ENCODE measurements around the gene RAB12.
"Not testable (repeated sequence)": the region's sequence is repeated elsewhere in the genome, so short reads cannot be mapped to it uniquely, and the experiment has no call there.

The RAB12 gene, protein sequence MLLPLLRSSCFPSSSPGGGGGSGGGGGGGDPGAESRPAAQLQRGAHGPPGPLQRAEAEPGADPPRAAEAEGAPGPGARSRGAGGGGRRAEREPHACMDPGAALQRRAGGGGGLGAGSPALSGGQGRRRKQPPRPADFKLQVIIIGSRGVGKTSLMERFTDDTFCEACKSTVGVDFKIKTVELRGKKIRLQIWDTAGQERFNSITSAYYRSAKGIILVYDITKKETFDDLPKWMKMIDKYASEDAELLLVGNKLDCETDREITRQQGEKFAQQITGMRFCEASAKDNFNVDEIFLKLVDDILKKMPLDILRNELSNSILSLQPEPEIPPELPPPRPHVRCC

DNA sequence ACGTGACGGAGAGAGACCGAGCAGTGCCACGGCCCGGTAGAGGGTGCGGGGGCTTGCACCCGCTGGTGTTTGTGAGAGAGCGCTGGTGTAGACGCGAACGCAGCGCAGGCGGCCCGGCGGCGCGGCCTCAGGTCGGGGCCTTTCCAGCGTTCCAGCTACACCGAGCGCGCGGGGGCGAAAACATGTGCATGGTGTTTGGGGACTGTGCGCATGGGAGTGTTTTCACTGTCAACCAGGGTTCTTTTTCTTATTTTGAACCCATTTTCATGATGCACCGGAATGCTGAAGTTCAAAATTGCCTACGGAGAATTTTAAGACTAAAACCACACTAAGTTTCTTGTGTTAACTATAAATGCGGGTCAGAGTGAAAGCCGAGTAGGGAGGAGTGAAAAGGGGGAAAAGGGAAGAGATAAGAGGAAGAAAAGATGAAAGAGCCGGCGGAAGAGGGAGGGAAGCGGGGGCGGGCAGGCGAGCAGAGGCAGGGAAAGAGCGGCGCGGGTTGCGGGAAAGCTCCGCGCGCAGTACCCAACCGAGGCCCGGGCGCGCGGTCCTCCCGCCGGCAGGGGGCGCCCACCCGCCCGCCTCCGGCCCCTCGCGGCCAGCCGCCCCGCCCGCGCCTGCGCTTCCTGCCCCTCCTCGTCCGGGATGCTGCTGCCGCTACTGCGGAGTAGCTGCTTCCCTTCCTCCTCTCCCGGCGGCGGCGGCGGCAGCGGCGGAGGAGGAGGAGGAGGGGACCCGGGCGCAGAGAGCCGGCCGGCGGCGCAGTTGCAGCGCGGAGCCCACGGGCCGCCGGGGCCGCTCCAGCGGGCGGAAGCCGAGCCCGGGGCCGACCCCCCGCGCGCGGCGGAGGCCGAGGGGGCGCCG lies at the start of gene RAB12:
Gene RAB12, plus strand, starts transcription at position 643 of the 864 bp plus-strand sequence. Its CDS starts 3 bp downstream, at position 646.
- in situ Hi-C loops (cut with MboI; ENCODE audit: low sequenced_read_pairs) = no loop called here

DNA sequence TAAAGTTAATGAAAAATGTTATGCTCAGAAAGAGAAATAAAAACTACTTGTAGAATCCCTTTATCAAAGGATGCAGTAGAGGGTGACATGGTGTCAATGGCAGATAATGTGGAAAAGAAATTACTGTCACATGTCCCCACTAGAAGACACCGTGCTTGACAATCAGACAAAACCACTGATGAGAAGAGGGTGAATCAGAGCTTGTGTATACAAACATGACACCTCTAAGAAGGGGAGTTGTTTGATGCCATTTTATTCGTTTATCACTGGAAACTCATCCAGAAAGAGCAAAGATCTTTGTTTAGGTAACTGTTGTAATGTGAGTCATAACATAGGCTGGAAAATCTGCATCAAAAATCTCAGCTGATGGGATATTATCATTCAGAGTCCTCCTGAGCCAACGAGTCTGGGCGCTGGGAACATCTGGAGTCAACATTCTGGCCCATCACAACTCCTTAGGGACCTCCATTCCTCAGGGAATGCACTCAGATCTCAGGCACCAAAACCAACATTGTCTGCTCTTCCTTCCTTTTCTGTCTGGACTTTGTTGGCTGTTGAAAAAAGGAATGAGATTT lies 49.5 kb upstream of the RAB12 start:
- in situ Hi-C loops (cut with MboI; ENCODE audit: low sequenced_read_pairs) = no loop called here

DNA sequence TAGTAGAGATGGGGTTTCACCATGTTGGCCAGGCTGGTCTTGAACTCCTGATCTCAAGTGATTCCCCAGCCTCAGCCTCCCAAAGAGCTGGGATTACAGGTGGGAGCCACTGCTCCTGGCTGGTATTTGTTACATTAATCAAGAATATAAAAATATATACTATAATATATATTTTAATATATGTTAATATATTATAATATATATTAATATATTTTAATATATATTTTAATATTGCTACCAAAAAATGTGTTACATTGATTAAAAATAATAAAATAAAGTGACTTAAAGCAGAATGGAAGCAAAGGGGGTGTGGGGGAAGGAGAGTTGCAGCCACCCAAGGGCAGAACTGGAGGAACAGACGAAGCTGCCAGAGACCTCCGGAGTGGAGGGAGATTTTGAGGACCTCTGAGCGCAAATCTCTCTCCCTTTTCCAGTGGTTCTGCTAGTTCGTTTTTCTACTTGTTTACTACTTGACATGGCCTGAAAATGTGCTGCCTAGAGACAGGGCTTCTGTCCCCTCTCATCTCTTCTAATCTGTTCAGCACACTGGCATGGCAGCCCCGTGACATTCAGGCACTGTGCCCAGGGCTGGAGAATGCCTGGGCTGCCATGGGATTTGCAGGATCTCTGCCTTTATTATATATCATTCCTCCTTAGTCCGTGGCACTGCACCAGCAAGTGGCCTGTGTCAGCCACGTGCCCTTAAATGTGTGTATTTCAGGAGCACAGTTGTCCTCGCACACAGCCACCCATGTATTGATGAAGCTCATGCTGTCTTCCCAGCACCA lies 47.9 kb upstream of the RAB12 start:
- in situ Hi-C loops (cut with MboI; ENCODE audit: low sequenced_read_pairs) = no loop called here

DNA sequence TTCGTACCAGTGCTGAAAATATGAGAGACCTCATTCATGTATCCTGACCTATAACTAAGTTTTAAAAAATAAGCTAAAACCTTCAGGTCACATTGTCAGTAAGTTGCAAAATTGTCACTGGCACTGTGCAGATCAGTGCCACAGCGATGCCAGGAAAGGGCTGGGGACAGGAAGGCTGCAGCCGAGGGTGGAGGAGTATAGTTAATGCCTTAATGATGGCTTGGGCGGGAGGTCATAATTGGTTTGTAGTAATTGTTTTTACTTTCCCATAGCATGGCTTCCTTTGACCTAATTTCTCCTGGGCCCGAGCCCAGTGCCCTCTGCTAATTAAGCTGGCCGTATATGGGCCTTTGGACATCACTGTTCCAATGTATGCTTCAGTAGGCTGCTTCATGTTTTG lies 47.2 kb upstream of the RAB12 start:
- in situ Hi-C loops (cut with MboI; ENCODE audit: low sequenced_read_pairs) = no loop called here

DNA sequence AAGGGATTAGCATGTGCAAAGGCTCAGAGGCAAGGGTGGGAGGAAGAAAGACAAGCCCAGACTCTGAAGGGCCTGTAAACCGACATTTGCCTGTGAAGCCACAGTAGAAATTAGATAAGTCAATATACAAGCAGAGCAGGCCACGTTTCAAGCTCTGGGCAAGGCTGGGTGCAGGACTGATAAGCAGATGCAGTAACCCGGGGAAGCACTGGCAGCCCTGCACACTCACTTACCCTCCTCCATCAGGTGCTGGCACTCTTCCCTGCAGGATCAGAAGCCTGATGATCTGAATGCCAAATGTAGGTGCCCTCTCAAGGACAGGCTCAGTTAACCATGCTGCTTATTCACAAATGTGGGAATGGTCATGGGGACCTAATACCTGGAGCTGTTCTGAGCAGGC lies 46.3 kb upstream of the RAB12 start:
- in situ Hi-C loops (cut with MboI; ENCODE audit: low sequenced_read_pairs) = no loop called here

DNA sequence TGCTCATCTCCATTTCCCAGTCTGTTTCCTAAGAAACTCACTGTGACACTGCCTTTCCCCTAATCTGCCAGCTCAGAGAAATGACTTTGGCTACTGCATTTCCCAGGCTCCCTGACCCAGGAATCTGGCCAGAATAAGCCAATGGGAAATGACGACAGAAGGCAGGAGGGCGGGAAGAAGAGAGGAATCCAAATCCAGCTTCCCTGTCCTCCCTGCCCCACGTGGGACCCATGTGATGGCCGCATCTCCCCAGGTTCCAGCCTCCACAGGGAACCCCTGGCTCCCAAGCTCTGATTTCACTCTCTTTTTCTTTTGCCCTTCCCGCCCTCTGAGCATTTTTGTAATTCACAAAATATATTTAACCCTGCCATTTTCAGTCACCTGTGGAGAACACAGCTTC lies 37.8 kb upstream of the RAB12 start:
- in situ Hi-C loops (cut with MboI; ENCODE audit: low sequenced_read_pairs) = no loop called here

DNA sequence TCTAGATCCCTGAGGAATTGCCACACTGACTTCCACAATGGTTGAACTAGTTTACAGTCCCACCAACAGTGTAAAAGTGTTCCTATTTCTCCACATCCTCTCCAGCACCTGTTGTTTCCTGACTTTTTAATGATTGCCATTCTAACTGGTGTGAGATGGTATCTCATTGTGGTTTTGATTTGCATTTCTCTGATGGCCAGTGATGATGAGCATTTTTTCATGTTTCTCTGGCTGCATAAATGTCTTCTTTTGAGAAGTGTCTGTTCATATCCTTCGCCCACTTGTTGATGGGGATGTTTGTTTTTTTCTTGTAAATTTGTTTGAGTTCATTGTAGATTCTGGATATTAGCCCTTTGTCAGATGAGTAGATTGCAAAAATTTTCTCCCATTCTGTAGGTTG lies 35.5 kb upstream of the RAB12 start:
- in situ Hi-C loops (cut with MboI; ENCODE audit: low sequenced_read_pairs) = not testable (repeated sequence)

DNA sequence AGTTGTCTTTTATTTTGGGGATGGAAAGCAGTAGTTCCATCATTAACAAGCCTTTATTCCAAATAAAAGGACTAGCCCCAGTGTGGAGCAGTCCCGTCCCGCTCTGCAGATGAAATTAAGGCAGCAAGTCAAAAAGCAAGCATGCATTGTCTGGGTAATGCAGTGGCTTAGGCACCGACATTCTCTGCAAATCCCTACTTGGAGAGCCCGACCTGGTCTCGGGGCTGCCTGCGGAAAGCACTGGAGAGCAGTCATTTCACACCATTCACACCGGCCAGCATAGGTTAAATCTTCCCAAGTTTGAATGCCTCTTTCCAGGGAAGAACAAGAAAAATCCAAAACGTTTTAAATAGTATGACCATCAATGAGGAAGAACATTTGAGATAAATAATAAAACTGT lies 24.4 kb upstream of the RAB12 start:
- in situ Hi-C loops (cut with MboI; ENCODE audit: low sequenced_read_pairs) = no loop called here

DNA sequence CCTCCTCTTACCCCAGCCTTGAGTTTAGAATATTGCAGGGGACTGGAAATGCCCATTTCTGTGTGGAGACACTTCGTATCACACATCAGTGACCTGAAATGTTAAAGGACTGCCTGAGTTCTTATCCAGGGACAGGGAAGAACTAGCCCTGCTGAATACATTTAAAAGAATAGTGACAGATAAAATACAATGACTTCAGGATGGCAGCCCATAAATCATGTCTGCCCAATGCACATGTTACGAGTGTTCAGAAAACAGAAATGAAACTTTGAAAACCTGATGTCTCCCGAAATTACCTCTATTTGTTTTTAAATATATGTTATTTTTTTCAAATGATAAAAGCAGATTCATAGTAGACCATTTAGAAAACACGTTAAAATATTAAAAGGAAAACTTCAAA lies 22.3 kb upstream of the RAB12 start:
- in situ Hi-C loops (cut with MboI; ENCODE audit: low sequenced_read_pairs) = no loop called here

DNA sequence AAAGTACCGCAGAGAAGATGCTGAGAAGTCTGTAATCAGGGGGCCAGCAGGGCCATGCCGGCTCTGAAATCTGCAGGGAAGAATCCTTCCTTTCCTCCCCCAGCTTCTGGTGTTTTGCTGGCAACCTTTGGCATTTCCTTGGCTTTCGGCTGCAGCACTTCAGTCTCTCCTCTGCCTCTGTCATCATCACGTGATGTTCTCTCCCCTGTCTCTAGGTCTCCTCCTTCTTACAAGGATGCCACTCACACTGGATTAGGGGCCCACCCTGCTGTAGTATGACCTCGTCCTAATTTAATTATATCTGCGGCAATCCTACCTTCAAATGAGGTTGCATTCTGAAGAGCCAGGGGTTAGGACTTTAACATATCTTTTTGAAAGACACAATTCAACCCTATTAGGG lies 13.8 kb upstream of the RAB12 start:
- in situ Hi-C loops (cut with MboI; ENCODE audit: low sequenced_read_pairs) = no loop called here

DNA sequence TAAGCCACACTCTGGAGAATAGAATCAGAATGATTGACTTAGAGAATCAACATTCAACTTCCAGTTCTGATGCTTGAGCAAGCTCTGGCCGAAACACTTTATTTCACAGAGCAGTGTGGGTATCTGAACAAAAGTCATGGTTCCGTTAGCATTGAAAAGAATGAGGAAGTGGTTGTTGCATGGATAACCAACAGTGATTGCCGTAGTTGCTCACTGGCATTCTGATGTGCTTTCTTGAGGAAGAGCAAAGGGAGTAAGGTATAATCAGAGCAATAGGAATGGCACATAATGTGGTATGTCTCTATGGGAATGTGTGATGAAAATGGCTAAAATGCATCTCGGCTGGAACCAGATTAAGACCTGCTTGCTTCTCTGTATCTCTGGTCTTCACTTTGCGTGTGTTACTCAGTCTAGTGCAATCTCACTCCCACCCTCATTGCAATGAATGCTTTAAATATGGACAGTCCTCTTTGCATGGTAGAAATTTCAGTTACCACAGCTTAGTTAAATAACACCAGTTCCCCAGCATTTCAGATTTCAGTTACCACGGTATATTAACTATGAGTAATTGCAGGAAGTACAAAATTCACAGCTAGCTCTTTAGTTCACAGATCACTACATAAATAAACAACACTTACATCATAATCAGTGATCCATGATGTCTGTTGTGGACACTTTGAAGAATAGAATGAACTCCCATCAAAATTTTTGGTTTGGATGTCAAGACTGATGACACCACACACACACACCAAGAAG lies 7.8 kb upstream of the RAB12 start:
- in situ Hi-C loops (cut with MboI; ENCODE audit: low sequenced_read_pairs) = no loop called here

DNA sequence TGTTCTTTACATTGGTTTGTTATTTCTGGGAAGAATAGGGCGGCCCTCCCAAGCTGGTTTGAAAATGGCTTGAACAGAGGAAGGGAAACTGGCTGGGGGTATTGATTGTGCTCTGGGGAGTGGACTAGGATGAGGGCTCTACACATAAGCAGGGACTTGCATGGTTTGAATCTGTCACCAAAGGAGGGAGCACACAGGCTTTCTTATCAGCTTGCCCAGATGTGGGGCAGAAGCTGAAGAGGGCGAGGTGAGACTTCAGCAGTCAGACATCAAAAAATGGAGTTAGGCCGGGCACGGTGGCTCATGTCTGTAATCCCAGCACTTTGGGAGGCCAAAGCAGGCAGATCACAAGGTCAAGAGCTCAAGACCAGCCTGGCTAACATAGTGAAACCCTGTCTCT lies 7.2 kb upstream of the RAB12 start:
- in situ Hi-C loops (cut with MboI; ENCODE audit: low sequenced_read_pairs) = no loop called here

DNA sequence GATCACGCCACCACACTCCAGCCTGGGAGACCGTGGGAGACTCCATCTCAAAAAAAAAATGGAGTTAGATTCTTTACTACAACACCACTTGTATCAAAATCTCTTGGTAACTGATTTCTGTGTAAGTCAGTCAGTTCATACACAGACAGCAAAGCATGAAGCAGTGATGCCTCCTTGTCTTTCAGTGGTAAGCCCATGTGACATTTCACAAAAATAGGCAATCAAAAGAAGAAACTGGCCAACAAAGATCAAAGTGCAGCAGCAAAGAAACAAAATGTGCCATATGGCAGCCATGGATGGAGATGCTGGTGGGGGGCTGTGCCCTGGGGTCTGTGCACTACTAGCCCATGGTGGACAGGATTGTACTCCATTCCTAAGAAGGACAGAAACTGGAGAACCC lies 6.7 kb upstream of the RAB12 start:
- in situ Hi-C loops (cut with MboI; ENCODE audit: low sequenced_read_pairs) = no loop called here

DNA sequence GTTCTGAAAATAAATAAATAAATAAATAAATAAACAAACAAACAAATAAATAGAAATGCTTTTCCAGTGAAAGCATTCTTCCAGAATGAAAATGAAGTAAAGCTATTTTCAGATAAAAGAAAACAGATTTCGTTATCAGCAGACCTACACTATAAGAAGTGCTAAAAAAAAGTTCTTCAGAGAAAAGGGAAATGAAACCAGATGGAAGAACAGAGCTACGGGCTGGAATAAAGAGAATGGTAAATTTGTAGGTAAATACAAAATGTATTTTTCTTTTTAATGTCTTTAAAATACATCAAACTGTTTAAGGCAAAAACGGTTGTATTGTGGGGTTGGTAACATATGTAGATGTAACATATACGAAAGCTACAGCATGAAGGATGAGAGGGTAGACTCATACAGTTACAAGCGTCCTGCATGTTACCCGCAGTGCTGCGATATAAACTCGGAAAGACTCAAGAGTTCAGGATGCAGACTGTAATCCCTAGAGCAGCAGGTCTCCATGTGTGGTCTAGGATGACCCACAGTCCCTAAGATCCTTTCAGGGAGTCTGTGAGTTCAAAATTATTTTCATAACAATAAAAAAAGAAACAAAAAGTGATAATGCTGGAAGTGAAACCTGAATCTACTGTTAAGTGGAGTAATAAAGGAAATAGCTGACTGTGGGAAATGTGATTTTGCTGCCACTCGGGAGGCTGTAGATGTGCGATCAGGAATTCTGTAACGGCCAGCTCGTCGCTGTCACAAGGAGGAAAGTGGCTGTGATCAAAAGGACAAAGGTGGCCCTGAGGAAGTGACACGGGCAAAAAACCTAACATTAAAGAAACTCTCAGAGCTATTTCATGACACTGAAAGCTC lies 5.3 kb upstream of the RAB12 start:
- in situ Hi-C loops (cut with MboI; ENCODE audit: low sequenced_read_pairs) = no loop called here

DNA sequence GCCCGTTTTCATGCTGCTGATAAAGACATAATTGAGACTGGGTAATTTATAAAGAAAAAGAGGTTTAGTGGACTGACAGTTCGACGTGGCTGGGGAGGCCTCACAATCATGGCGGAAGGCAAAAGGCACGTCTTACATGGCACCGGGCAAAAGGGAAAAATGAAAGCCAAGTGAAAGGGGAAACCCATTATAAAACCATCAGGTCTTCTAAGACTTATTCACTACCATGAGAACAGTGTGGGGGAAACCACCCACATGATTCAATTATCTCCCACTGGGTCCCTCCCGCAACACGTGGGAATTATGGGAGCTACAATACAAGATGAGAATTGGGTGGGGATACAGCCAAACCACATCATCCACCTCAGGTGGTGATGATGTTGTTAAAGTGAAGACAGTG lies 3.3 kb upstream of the RAB12 start:
- in situ Hi-C loops (cut with MboI; ENCODE audit: low sequenced_read_pairs) = no loop called here

DNA sequence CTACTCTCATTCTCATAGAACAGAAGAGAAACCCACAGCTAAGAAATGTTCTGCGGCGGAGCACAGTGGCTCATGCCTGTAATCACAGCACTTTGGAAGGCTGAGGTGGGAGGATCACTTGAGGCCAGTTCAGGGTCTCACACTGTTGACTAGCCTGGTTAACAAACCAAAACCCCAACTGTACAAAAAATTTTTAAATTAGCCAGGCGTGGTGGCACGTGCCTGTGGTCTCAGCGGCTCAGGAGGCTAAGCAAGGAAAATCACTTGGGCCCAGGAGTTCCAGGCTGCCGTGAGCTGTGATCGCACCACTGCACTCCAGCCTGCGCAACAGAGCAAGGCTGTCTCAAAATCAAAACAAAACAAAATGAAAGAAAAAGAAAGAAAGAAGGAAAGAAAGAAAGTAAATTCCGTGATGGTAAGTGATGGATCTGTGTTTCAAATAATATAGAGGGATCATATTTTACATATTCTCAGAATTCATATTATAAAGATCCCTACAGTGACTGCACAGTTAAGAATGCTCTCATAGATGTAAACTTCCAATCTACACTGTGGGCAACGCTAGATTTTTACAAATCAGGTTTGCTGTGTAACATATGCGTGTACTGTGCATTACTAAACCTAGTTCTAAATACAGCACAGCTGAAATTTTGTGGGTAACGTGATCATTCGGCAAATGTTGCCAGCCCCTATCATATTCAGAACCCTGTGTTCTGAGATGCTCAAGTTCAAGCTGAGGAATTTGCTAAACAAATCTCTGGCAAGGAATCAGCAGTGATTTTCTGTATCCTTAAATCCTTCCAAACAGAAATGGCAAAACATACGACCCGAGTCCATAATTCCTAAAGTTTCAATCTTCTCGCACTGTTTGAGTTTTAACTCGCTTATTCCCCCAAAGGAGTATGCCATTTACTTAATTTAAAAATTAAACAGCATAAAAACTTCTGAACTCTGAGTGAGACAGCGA lies 1.2 kb upstream of the RAB12 start:
- in situ Hi-C loops (cut with MboI; ENCODE audit: low sequenced_read_pairs) = no loop called here

DNA sequence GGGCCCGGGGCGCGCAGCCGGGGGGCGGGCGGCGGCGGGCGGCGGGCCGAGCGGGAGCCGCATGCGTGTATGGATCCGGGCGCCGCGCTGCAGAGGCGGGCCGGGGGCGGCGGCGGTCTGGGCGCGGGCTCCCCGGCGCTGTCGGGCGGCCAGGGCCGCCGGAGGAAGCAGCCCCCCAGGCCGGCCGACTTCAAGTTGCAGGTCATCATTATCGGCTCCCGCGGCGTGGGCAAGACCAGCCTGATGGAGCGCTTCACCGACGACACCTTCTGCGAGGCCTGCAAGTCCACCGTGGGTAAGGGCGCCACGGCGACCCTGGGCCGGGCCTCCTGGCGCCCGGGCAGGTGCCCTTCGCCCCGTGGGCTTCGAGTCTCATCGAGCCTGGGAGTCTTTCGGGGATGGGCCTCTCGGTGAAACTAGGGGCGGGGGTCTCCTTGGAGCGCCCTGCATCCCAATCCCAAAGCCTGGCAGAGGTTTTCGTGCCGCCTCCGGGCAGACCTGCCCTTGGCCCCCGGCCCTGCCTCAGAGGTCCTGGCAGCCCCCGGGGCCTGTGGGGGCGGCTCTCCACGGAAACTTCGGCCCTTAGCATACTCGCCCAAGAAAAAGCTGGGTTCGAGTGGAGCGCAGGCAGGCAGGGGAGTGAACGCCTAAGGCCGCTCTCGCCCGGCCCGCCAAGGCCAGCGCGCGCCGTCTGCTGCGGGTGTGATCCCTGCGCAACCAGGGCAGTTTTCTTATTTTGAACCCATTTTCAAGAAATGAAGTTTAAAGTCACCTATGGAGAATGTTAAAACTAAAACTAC lies 622 bp downstream of the RAB12 start:
- in situ Hi-C loops (cut with MboI; ENCODE audit: low sequenced_read_pairs) = no loop called here

DNA sequence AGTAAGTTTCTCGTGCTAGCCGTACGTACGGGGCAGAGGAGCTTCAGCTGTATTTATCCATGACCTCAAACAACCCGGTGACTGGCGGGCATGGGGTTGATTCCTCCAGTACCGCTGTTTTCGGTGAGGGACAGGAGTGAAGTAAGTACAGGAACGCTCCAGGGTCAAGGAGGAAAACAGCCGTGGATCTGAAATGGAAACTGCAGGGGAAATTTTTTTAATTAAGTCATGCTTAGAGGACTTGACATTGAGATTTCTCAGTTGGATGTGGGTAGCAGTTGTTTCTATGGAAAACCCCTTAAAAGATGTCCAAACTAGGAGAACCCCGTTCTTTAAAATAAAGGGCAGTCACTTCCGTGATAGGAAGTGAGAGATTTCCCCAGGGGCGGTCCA lies 1.2 kb downstream of the RAB12 start:
- in situ Hi-C loops (cut with MboI; ENCODE audit: low sequenced_read_pairs) = no loop called here
